Putamen (tissue), 1 donor: Measurements from ENCODE around the gene NPTXR.

ENCODE experiments used
- DNase-seq: peaks from one replicate; pipeline ENCODE4 v3.0.0-alpha.2; 2016; ENCODE audit warnings: low spot score

The NPTXR gene

DNA sequence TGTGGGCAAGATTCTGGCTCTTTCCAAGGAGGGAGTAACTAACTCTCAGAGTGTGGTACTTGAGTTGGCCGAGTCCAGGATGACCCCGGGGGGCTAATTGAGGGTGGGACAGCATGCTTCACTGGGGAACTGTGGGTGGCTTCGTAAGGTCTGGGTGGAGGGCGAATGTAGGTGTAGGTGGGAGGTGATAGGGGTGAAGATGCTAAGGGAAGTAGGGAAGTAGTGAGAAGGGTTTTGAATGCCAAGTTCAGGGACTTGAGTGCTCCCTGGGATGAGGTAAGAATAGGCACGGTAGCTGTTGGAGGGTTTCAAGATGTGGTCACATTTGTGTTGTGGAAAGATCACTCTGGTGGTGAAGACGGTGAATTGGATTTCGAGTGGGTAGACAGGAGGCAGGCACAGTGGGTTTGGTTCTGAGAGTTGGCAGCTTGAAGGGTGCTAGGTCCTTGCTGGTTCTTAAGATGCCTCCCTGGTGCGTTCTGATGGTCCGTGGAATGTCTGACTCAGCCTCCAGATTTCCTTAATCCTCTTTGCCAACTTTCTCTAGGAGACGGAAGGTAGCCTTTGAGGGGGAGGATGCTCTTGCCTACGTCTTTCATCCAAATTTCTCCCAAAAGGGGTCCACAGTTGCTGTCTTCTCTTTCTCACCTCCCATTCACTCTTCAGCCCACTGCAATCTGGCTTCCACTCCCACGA lies 47.4 kb downstream of the NPTXR start:
- DNase-seq = no peak

DNA sequence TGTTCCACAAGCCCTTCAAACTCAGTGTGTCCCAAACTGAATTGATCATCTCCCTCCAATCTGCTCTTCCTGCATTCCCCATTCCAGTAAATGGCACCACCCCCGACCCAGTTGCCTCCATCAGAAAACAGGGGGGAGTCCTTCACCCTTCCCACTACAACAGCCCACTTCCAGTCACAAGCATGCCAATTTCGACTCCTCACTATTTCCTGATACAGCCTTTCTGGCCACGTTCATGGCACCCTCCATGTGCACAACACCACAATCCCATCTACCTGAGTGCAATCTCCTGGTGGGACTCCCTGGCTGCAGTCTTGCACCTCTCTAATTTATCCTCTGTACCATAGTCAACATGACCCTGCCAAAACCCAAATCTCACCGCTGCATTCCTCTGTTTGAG lies 48.3 kb downstream of the NPTXR start:
- no peak for DNase-seq

DNA sequence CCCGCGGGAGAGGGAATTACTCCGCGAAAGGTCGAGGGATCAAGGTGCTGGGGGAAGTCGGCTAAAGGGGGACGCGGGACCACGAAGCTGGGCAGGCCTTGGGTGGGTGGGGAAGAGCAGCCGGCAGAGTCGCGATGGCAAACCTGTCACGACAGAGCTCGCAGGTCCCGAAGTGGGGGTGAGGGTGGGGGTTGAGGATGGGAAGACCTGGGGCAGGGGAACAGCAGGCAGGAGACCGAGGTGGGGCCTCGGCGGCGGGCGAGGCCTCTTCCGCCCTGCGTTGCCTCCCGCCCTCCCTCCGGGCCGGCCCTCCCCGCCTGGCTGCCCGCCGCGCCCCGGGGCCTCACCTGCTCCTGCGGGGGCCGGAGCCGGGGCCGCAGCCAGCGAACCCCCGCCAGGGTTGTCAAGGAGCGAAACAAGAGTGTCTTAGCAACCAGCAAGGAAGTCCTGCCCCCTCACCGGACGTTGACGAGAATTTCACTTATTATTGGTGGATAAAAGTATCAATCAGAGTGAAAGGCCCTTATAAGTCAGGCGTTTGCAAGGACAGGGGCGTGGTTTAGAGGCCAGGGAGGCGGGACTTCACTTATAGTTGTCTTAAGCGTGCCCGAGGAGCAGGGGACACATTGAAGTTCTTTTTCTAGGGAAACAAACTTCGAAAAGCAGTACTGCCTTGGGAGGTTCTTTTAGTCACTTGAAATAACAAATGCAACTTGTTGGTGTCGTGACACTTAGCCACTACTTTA lies 49.9 kb downstream of the NPTXR start, which contains the start of gene DNAL4:
TSS of gene DNAL4 (minus strand) at position 423 of the 746 bp plus-strand sequence. CDS start 11,412 bp downstream, outside the sequence.
- peak; percentile 99 for DNase-seq

DNA sequence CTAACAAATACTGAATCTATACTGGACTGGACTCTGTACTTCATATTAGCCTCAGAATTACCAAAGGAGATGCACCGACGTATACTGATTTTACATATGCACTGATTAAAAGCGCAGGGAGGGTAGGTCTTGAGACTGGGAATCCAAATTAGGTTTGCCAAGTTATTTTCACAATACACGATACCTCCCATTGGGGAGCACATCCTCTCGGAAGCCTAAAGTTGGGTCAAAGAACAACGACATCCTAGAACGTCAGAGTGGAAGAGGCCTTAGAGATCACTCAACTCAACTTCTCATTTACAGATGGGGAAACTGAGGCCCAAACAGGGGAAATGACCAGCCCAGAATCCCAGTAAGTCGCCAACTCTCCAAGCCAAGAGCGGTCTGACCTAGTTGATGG lies 50.5 kb downstream of the NPTXR start:
- no peak for DNase-seq

DNA sequence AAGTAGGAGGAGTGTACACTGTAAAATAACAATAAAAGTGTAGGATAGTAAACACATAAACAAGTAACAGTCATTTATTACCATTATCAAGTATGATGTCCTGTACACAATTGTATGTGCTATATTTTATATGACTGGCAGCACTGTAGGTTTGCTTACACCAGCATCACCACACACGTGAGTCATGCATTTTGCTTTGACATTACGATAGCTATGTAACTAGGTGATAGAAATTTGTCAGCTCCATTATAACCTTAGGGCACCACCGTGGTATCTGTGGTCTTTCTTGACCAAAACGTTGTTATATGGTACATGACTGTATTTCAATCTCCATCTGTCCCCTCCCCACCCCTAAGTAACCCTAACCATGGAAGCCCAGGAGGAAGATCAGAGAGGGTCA lies 51.0 kb downstream of the NPTXR start:
- DNase-seq = no peak

DNA sequence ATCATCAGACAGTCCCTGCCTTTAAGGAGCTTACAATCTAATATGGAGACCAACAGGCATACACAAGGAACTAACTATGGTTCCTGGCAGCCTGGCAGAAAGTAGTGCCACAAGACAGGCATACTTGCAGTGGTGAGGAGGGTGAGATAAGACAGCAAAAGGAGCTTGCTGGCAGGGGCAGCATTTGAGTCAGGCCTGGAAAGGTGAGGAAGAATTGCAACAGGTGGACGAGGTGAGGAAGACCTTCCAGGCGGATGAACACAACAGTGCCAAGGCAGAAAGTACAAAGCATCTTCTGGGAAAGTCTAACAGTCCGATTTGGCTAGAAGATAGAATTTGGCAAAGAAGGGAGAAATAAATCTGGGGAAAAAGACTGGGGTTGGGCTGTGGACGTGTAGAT lies 54.2 kb downstream of the NPTXR start:
- DNase-seq = no peak

DNA sequence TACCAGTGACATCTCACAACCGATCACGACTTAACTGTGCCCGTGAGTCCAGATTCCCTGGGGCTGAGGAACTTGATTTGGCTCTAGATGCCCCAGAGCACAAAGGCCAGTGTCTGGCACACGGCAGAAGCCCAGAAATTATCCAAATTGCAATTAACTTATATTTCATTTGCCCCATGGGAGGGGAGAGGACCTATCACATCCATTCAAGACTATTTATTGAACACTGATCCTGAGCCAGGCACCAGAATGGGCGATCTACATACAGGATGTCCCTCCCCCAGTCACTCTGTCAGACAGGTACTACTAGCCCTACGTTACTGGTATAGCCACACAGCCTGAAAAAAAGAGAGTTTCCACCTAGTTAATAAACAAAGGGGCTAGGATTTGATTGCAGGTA lies 55.0 kb downstream of the NPTXR start:
- DNase-seq = no peak

DNA sequence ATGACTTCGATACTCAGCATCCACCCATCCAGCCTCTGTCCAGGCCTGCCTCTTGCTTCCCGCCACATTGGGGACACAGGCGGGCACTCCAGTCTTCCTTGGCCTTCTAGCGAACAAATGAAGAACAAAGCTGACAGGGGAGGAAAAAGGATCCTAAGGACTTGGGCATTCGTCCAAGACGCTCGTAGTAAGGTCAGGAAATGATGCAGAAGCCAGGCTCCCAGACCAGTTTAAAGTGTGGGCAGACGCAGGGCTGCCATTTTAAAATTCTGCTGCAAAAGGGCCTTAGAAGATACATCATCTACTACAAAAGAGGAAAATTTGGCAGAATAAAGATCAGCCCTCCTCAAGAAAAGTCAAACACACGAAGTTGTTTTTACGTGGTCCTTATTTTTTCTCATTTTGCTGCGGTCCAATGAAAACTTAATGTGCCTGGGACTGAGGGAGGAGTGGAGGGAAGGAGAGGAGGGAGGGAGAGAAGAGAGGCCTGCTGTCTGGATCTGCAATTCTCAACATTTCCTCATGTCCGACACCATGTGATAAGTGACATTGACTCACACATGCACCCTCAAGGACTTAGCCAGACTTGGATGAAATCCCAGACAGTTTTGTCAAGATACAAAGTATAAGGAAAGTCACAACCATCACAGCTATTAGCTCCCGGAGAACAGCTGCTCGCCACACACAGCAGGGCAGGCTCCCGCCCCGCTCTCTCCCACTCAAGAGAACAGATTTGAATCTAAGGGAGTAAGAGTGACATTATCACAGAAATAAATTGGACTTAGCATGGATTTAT lies 55.6 kb downstream of the NPTXR start:
- DNase-seq = no peak

DNA sequence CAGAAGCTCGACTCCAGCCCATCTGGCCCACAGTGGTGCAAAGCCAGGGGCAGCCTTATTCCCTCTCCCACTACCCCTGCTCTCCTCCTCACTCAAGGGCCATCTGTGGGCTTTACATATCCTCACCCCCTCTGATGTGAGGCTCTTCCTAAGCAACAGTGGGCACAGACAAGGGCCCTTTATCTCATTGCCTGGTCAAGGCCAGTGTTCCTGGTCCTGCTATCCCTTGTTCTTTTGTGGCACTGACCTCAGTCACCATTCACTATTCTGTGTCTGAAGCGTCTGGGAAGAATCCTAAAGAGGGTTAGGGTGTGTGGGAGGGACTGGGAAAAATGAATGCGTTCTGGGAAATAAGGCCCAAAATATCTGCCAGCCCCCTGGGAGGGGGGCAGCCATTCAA lies 57.2 kb downstream of the NPTXR start:
- no peak for DNase-seq

DNA sequence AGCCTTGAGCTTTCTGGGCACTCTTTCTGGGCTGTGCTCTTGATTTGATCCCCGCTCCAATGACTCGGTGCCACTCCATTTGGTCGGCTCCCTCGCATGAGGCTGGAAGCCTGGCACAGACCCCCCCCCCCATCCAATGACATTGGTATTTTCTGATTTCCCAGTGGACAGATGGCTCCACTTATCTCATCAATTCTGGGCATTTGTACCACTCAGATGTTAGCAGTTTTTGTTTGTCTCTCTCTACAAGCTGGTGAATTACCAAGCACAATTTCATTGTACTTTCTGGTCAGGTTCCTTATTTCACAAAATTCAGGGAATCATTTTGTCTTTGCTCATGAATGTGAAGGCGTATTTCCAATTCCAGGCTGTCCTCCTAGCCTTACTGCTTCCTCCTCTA lies 59.0 kb downstream of the NPTXR start:
- DNase-seq = no peak

DNA sequence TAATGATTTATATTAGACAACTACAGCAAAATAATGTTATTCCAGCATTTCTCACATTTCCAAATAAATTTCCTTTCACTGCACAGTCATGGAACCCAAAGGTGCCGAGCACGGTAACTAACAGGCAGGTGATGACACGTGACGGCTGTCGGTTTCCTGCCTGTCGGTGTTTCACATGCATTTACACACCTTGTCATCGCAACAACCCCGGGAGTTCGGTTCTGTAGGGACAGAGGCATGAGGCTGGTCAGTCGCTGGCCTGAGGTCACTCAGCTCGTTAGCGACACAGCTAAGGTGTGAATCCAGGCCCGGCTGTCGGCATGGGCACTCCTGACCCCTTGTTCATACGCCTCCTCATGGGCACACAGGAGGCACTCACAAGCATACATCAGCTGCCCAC lies 59.8 kb downstream of the NPTXR start:
- no peak for DNase-seq

DNA sequence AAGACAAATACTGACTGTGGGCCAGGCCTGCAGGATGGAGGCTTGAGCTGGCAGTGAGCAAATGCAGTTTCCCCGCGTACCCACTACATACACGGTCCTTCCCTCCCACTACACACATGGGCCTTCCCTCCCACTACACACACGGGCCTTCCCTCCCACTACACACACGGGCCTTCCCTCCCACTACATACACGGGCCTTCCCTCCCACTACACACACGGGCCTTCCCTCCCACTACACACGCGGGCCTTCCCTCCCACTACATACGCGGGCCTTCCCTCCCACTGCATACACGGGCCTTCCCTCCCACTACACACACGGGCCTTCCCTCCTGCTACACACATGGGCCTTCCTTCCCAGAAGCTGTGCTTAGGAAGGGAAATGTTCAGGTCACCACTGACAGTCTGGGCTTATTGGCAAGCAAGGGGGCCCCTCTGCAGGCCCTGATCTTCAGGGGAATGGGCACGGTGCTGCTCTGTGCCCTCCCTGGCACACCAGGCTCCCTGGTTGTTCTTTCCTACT lies 60.7 kb downstream of the NPTXR start:
- DNase-seq = no peak

DNA sequence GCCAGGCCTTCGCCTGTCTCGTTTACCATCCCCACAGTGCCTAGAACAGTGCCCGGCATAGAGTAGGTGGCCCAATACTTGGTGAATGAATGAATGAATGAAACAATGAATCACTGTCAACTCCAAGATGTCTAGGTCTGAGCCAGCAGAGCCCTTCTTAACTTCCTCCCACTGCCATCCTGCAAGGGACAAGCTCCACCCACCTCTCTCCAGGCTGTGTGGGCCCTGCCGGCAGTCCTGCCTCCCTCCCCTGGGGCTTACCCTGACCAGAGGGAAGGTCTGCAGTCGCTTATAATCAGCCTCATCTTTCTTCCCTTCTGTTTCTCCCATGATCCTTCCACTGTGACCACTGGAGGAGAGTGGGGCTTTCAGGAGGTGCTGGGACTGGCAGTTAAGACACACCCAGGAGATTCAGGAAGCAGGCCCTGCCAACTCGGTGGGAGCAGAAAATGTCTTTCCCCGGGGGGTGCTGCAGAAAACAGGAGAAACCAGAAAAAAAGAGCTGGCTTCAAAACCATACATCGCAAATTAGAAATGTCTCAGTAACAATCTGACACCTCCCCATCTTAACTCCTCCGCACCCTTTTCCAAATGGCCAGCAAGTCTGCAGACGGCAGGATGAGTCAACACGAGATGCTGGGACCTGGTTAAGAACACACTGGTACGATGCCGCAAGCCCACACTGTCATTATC lies 61.3 kb downstream of the NPTXR start:
- DNase-seq = no peak

DNA sequence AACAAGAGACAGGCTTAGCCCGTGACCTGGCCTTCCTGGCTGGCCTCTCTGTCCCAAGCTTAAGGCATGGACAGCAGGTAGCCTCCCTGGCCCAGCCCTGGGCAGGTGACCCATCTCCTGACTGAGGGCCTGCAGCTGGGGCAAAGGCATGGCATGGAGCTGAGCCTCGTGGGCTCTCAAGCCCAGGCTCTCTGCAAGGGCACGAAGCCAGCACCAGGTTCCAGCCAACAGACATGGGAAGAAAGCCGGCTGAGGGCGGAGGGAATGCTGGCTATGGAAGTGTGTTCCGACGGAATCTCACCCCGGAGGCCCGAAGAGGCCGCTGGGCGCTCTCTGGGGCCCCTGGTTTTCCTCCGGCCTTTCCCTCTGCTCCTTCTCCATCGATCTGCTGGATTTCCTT lies 62.8 kb downstream of the NPTXR start:
- no peak for DNase-seq

DNA sequence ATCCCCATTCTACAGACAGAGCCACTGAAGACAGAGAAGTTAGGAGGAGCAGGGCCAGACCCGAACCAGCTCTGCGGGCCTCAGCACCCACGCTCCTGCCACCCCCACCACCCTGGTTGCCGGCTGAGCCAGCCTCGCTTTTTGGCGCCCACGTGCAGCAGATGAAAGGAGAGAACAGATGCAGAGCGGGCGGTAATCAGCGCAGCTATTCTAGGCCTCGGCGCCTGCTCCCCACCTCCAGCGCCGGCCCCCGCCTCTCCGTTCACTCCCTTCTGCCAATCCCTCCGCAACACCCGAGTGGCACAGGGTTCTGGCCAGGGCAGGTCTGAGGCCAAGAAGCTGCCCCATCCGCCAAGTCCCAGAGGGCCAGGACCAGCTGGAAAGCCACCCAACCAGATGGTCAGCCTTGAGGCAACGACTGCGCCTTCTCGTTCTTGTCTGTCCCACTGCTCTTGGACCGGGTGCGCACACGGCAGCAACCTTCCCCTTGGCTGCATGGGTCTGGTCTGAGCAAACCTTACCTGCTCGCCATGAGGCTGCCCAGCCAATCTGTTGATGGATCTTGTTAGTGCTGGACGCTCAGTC lies 66.6 kb downstream of the NPTXR start:
- no peak for DNase-seq

DNA sequence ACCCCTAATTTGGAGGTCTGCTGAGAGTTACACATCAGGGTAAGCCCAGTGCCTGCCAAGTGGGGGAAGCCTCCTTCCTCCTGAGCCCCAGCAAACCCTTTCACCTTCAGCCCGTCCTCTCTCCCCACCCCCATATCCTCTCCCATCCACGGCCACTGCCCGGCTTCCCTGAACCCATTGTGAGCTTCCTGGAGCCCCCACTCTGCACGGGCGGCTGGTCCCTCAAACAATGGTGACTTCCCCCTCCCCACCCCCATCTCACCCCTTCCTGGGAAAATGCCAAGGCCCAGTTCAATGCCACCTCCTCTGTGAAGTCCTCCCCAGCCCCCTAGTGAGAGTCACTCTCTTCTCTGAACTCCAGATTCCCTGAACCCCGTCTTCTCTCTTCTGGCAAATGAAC lies 67.7 kb downstream of the NPTXR start:
- DNase-seq = no peak

DNA sequence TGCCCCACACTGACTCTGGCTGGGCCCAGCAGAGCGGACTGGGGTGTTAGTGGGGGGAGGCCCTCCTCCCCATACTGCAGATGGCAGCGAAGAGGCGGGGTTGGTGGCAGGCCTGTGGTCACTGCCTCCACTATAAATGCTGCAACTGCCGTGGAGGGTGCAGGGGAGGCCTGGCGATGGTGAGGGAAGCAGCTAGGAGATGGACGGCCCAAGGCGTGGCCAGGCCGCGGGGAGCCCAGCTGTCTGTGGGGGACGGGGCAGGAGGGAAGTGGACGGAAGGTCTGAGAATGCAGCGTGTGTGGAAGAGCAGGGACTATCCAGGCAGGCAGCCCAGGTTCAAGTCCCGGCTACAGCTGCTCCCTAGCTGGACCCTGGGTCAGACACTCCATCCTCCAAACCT lies 68.2 kb downstream of the NPTXR start:
- DNase-seq = no peak

DNA sequence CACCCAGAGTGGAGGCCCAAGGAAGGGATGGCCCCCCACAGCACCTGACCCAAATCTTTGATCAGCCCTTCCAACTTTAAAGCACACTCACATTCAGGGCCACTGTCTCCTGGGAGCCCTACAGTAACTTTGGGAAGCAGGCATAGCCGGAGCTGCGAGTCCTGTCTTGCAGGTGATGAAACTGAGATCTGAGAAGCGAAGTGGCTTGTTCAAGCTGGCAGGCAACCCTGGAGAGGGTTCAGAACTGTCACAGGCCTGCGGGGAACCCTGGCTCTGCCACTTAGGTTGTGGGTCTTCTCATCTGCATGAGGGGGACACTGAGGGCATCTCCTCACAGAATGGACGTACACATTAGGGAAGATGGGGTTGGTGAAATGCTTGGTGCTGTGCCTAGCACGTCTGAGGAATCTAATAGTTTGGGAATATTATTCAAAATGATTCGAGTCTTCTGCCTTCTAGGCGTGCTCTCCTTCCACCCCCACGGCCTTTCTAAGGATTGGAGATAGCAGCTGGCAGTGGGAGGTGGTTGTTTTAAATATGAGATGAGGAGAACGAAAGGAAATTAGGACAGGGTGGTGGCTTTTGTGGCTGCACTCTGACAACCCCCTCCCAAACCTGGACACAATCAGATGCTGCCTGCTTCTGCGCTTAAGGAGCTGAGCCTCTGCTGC lies 69.2 kb downstream of the NPTXR start:
- peak; percentile 68 for DNase-seq

DNA sequence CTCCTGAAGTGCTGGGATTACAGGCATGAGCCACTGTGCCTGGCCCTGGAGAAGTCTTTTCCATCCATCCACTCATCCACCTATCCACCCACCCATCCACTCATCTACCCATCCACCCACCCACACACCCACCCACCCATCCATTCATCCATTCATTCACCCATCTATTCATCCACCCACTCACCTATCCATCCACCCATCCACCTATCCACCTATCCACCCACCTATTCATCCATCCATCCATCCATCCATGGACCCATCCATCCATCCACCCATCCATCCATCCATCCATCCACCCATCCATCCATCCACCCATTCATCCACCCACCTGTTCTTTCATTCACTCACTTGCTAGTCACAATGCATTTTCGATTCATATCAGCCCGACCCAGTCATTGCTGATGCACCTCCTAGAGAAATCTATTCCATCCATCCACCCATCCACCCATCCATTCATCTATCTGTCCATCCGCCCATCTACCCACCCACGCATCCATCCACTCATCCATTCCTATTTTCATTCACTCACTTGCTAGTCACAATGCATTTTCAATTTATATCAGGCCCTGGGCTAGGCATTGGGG lies 70.4 kb downstream of the NPTXR start:
- DNase-seq = no peak

DNA sequence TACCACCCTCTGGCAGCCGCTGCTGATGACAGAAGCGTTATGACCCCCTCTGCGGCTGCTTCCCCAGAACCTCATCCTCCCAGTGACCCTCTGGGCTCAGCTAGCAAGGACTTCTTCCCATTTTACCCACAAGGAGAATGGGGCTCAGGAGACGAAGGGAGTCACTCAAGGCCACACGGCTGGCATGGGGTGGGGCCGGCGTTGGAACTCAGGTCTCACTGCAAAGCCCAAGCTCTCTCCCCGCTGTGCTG lies 71.3 kb downstream of the NPTXR start:
- no peak for DNase-seq
